Glomerular endothelial cell (primary cell): Measurements from ENCODE around the gene FBP2. TPM values are rescaled to one million over a fixed set of nuclear protein-coding genes. Genes with fewer than 3 reads are reported as not detected.
"Not testable (repeated sequence)": the region's sequence is repeated elsewhere in the genome, so short reads cannot be mapped to it uniquely, and the experiment has no call there.

ENCODE experiments used
- DNase-seq: peaks from one replicate; pipeline ENCODE4 v3.0.0-alpha.2; 2011; ENCODE audit warnings: low read depth, low spot score; ENCODE audit errors: extremely low read depth
- total RNA-seq: library from RNA; depleted of rRNA; stranded (reverse); fragments of >200 nt; gene quantifications from 2 replicates; pipeline ENCODE4 v1.2.3, GENCODE V29; 2015

FBP2 gene
- total RNA-seq, 1 donor from 2014 or later, result not detected

- no peak for DNase-seq
These were observed 13.7 kb upstream of the FBP2 start for GRCh38 chr9:94607423-94607691.

GRCh38 chr9:94606646-94607422, 13.2 kb upstream of the FBP2 start:
- no peak for DNase-seq

GRCh38 chr9:94603259-94604160, 9.9 kb upstream of the FBP2 start:
- no peak for DNase-seq

DNA sequence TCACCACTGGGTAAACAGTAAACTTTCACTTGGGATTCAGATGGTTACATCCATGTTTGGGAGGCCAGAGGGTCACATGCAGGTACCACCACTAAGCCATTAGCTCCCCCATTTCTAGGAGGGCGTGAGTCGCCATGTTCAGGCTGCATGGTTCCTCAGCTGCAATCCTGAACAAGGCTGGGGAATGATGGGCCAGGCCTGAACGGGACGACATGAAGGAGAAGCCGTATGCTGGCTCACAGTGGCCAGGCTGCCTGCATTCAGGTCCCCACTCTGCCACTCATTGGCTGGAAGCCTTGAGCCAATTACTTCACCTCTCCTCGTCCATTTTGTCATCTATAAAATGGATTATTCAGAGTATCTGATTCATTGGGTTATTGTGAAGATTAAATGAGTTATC, 9.0 kb upstream of the FBP2 start:
- DNase-seq, result no peak

DNA sequence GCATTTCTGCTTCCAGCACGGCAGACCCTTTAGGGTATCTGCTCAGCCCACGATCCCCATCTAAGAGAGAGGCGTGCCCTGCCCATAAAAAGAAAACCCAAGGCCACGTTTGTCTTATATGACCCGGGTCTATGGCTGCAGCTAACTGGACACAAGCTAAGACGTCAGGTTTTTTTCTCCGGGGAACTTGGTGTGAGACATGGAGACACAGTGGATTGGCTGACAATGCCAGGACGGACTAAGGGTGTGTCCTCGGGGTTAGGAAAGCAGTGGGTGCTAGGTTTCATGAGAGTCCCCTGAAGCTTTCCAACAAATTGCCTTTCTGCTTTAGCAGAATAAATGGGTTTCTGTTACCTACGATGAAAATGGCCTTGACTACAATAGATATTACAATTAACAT, 7.1 kb upstream of the FBP2 start:
- DNase-seq, result no peak

- no peak for DNase-seq
These were observed 6.6 kb upstream of the FBP2 start for GRCh38 chr9:94600258-94600657.

DNA sequence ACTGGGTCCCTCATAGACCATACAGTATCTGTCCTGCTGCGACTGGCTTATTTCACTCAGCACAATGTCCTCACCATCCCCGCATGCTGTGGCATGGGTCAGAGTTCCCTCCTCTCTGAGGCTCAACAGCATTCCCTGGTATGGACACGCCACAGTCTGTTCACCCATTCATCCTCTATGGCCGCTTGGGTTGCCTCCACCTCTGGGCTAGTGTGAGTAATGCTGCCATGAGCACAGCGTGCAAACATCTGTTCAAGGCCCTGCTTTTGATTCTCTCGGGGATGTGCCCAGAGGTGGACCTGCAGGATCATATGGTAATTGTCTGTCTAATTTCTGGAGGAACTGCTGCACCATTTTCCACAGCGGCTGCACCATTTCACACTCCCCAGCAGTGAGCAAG, 5.5 kb upstream of the FBP2 start:
- no peak for DNase-seq

DNA sequence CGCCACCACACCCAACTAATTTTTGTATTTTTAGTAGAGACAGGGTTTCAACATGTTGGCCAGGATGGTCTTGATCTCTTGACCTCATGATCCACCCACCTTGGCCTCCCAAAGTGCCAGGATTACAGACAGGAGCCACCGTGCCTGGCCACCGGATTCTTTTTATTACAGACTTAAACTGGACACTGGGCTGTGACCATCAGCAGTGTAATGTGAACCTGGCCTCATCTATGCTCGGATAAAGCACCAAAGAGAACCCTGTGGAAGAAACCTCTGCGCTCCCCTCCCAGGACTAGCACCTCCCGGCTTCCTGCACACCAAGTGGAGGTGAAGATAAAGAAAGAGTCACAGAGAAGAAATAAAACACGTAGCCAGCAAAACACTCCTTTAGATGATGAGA, 941 bp downstream of the FBP2 start:
- DNase-seq, result not testable (repeated sequence)

- DNase-seq, result no peak
These were observed 1.7 kb downstream of the FBP2 start for GRCh38 chr9:94591876-94592275.

GRCh38 chr9:94591046-94591545, 2.5 kb downstream of the FBP2 start:
- DNase-seq, result not testable (repeated sequence)

DNA sequence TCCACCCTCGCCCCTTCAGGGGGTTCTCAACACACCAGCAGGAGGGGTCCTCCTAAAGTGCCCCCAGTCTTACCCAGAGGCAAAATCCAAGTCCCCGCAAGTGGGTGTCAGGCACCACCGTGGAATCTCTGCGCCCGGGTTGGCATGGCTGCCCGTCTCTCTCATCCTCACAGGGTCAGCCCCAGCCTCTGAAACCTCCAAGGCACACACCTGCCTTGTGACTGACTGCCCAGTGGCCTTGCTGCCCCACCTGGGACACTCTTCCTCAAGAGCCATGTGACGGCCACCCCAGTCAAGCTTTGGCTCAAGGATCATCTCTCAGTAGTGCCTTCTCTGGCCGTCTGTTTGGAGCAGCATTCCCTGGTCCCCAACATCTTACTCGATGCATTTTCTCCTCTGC, 4.9 kb downstream of the FBP2 start:
- DNase-seq, result no peak

DNA sequence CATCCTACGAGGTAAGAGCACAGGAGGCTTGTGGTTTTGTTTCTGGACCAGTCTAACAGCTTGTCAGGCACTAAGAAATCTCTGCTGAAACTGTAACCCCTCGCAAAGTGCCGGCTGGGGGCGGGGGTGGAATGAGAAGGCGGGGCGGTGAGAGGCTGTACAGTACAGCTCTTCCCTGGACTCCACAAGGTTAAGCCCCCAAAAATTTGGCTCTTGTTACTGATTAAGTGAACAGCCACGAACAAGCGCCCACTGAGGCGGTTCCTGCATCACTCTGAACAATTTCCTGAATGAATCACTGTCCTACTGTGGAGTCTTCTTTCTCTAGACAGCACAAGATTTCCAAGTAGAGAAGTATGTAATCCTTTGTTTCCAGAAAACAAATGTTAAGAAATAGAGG, 6.8 kb downstream of the FBP2 start:
- DNase-seq, result no peak

DNA sequence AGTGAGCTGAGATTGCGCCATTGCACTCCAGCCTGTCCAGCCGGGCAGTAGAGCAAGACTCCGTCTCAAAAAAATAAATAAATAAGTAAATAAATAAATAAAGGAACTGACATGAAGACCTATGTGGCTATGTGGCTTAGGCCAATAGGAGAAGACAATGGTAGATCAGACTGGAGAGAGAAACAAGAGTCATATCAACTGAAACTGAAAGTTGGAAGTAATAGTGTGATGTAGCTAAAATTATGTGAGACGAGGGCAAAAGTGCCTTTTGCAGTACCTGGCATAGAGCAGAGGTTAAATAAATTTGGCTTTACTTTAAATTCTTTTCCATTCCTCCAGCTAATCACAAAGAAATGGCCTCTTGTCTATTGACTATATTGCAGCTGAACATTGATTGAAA, 7.3 kb downstream of the FBP2 start:
- DNase-seq, result no peak

DNA sequence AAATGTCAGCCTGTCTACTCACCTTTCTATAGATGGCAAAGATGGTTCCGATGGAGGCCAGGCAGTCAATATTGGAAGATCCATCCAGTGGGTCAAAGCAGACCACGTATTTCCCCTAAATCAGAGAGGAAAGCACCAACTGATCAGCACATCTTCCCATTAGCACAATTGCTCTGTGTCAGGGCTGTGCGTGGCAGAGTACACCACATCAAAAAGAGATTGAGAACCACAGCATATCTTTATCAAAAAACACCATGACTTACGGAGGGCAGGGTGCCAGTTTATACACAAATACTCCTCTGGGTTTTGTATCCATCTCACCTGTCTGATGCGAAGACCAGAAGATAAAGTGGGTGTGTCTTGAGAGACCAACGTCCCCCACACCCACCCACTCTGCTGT, 9.1 kb downstream of the FBP2 start:
- no peak for DNase-seq

DNA sequence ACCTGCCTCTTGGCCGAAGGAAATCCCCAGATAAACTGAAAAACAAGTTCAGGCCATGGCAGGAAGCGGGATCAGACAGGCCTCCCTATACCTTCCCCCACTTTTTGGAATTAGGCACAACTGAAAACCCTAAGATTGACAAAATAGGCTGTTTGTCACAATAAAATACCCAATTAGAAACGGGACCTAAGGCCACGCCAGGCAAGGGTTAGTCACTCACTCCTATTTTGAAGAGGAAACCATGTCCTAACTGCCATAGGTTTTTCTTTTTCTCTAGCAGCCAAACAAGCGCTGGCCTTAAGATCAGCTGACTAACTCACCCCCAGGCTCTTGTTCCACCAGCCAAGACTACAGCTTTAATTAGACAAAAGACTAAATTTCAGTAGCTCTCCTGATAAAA, 11.9 kb downstream of the FBP2 start:
- no peak for DNase-seq

DNA sequence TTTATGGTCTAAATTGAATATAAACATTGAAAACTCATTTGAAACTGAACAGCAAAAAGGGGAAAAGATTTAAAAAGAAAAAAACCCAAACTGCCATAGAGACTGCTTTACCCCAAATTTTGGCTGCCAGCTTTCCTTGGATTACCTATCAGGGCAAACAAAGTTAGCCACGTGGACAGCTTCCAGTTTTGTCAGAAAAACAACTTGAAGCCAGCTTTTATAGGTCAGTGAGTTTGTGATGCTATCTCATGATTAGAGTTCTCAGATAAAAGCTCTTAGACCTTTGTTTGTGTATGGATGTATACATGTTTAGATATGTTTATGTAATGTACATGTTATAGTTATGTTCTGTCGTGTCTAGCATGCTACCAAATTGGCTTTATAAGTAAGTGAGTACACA, 16.1 kb downstream of the FBP2 start:
- DNase-seq, result no peak

- DNase-seq, result no peak
These were observed 16.6 kb downstream of the FBP2 start for GRCh38 chr9:94577036-94577435.

GRCh38 chr9:94576131-94576530, 17.5 kb downstream of the FBP2 start:
- DNase-seq, result no peak

DNA sequence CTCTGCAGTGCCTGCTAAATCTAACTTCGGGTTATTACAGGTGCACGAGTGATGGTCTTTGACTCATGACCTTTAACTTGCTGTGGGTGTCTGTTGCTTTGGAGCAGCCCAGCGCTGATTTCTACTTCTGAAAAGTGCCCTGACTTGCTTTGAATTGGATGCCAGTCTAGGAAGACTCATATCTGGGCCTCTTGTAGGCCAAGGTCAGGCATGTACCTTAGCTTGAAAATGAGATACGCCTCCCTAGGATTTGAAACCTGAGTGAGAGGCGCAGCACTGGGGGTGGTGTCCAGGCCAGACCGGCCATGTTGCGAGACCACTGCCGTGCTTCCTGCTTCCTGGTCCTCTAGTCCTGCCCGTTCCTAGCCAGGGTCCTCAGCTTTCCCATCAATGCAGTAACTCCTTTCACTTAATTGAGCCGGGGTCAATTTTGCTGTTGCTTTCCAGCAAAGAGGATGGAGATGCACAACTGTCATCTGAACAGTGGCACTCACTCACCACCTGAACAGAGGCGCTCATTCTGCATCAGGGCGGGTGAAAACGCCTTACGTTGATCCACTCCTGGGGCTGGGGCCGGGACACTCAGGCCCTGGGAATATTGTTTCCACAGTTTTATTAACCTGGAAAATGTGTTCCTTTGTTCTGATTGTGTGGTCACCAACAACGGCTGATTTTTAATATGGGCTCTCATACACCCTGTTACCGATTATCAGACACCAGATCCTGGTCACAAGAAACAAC, 24.5 kb downstream of the FBP2 start:
- no peak for DNase-seq

- no peak for DNase-seq
These were observed 25.3 kb downstream of the FBP2 start for GRCh38 chr9:94568250-94568889.

GRCh38 chr9:94567271-94567670, 26.4 kb downstream of the FBP2 start:
- no peak for DNase-seq
